SH-SY5Y (cell line): Measurements from ENCODE around the gene KCNIP4.

Experiments
- GATA2 ChIP-seq: IDR thresholded peaks from 2 replicates; pipeline ENCODE4 v1.6.1; 2011; ENCODE audit warnings: mild to moderate bottlenecking, low read depth, low read length
- GATA3 ChIP-seq: IDR thresholded peaks from 2 replicates; pipeline ENCODE4 v1.6.1; 2011; ENCODE audit warnings: low read depth, mild to moderate bottlenecking, low read length, moderate library complexity

- TF ChIP-seq GATA2: no peak
- TF ChIP-seq GATA3: no peak
These were observed 396.1 kb downstream of the KCNIP4 start for GRCh38 chr4:21552455-21552854.
